ENCODE data around the gene TPH2.

GRCh38 chr12:72028966-72029365 is 90.3 kb downstream of the TPH2 start:
- TF ChIP-seq CTCF (conservative IDR thresholded peaks at IDR 0.05) = no peak
- TF ChIP-seq ZFX (IDR thresholded peaks at IDR 0.05) = no peak
